ENCODE data around the gene CD40LG.

DNA sequence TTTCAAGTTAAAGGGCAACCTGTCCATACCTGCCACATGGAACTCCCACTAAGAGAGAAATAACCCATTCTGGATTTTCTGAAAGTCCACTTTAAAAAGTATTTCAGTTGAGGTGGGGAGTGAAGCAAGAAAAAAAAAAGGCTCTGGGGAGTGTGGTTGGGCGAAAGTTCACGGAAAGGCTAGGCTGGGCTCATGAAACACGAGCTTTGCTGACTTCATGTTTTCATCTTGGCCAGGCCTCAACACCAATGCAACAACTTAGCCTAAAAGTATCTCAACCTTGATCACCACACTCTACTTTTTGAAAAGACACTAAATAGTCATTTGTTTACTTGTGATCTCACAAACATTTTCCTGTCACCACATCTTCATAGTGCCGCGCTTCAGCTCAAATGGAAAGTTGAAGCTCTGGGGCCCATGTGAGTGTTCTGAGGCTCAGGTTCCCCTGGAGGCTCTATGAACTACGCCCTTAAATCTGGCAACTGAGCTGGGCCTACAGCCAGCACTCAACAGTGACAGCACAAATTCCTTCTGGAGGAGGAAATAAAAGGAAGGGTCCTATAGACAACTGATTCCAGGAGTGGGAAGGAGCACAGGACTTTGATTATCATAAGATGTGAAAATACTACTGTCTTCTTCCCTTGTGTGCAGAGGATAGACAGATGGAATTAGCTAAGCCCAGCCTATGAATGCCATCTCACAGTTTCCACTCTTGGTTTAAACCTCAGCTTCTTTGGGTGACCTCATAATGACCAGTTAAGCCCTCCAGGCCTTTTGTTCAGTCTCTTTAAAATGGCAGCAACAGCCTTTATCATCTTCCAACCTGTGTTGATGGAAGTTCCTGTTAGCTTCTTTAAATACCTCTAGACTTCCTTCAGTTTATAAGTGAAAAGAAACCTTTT, 5.1 kb downstream of the CD40LG start:
- TF ChIP-seq POLR2A (IDR thresholded peaks at IDR 0.05): no peak
- TF ChIP-seq EP300 (IDR thresholded peaks at IDR 0.05): no peak
- TF ChIP-seq POLR2AphosphoS5 (IDR thresholded peaks at IDR 0.05): no peak
